ENCODE measurements around the gene CNTN1.

- TF ChIP-seq POLR2A (IDR thresholded peaks at IDR 0.05) (no peak), CTCF (IDR thresholded peaks at IDR 0.05) (no peak), EP300 (IDR thresholded peaks at IDR 0.05) (no peak)
Observed at GRCh38 chr12:40999210-40999609, 307.0 kb downstream of the CNTN1 start.
